Skeletal muscle cell (primary cell): ENCODE measurements around the gene CDIPT.
"Not testable (repeated sequence)": the region's sequence is repeated elsewhere in the genome, so short reads cannot be mapped to it uniquely, and the experiment has no call there.

Experiments
- DNase-seq: peaks from one replicate; pipeline ENCODE4 v3.0.0-alpha.2; 2010; ENCODE audit warnings: low read depth
- H3K4me3 ChIP-seq: 2 replicates; pipeline ENCODE4 v1.5.1; 2011; ENCODE audit warnings: low read depth, mild to moderate bottlenecking, control low read depth, low read length, moderate library complexity

CDIPT gene, protein sequence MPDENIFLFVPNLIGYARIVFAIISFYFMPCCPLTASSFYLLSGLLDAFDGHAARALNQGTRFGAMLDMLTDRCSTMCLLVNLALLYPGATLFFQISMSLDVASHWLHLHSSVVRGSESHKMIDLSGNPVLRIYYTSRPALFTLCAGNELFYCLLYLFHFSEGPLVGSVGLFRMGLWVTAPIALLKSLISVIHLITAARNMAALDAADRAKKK

DNA sequence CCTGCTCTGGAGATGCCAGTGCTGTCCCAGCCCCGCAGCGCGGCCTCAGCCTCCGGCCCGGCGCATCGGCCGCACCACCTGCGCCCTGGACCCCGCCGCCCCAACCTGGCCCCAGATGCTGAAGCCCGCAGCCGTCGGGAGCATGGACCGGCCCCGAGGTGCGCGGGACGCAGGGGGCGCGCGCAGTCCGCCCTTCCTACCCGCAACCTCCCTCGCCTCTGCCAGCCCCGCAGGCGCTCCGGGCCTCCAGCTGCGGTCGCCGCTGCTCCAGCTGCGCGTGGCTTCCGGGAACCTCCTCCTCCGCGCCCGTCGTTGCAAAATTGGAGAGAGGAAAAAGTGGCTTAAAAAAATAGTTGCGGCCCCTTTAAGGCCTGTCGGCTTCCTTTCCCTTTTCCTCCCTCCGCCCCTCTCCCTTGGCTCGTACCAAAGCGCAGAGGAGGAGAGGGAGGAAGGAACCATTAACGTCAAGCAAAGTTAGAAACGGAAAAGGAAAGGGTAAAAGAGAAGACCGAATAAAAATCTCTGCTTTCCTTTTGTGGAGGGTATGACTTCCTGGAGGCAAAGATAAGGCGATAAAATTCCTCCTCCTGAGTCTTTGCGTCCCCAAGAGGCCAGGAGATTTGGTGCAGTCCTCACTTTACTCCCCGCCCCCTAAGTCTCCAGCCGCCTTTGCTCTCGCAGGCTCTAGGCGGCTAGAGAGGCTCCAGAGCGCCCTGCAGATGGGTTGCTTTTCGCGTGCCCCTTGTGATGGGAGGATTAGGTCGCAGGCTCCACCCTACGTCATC lies at the start of gene CDIPT:
TSS of gene CDIPT (minus strand) at position 343 of the 785 bp plus-strand sequence. CDS start 369 bp downstream, outside the sequence.
- peak; percentile 90 for DNase-seq
- peak within 1 kb of the TSS; percentile 84 for H3K4me3 ChIP-seq

DNA sequence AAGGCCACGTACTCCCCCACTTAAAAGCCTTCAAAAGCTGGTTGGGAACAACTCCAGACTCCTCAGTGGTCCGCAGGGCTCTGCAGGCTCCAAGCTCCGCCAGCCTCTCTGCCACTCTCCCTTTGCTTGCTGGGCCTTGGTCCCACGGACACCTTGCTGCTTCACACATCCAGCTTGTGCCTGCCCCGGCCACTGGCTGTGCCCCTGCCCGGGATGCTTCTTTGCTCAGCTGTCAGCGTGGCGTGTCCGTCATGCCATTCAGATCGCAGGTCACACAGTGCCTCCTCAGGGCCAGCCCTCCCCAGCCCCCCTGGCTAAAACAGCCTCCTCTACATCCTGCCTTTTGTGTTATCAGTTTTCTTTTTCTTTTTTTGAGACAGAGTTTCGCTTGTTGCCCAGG lies 49.1 kb upstream of the CDIPT start:
- no peak for DNase-seq
- H3K4me3 ChIP-seq, result no peak overlapping the region

DNA sequence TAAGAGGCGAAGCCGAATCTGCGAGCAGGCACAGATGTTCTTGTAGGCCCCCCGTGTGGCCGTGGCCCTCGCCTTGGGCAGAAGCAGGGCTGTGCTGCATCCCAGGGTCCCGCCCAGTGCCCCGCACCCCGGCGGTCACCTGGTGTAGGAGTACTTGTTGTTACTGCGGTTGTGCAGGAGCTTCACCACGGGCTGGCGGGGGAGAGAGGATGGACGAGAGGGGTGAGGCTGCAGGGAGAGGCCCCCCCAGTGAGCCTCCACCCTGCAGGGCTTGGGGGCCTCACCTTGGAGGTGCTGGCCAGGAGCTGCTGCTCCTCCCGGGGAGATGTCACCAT lies 48.6 kb upstream of the CDIPT start:
- no peak for DNase-seq
- H3K4me3 ChIP-seq, result no peak overlapping the region

DNA sequence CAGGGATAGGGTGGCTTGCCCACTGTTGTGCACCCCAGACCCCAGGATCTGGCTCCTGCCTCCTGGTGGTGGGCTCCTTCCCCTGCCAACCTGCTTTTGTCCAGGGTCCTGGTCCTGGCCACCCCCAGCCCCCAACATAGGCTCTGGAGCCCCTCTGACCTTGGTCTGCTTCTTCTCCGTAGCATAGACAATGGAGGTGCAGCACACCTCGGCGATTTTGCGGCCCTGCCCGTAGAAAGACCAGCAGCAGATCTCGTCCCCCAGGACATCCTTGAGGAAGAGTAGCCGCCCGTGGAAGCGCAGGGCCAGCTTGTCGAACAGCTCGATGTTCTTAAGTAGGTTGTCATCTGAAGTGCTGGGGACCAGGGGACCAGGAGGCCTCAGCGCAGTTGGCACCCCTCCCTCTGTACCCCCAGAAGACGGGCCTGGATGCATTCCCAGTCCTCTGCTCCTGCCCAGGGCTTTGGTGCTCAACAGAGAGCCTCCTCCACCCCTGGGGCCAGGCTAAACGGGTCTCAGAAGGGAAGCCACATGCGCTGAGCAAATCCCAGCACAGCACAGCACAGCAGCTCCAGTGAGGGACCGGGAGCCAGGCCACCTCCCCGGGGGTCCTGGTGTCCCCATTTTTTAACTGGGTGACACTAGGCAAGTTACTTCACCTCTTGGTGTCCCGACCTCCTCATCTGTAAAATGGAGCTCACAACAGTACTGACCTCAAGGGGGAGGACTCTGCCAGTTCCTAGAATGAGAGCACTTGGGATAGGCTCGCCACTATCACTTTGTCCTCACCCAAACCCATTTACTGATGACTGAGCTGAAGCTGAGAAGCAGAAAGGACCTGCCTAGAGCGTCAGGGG lies 48.0 kb upstream of the CDIPT start:
- no peak overlapping the region for H3K4me3 ChIP-seq
- DNase-seq, result no peak

DNA sequence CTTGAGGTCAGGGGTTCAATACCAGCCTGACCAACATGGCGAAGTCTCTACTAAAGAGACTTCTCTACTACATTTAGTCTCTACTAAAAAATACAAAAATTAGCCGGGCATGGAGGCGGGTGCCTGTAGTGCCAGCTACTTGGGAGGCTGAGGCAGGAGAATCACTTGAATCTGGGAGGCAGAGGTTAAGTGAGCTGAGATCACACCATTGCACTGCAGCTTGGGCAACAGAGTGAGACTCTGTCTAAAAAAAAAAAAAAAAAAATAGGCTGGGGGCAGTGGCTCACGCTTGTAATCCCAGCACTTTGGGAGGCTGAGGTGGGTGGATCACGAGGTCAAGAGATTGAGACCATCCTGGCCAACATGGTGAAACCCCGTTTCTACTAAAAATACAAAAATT lies 46.8 kb upstream of the CDIPT start:
- not testable (repeated sequence) for H3K4me3 ChIP-seq, DNase-seq

DNA sequence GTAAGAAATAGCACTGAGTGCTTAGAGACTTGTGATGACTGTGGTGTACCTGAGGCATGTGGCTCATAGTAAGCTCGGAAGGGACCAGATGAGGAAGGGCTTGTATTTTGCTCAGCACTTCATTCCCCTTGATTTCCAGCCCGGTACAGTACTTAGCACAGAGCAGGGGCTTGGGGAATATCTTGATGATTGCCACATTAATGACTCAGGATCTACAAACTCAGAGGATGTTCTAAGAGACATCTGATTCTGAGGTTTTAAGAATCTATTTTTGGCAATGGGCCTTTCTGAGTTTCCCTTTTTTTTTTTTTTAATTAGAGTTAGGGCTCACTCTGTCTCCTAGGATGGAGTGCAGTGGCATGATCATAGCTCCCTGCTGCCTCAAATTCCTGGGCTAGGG lies 46.4 kb upstream of the CDIPT start:
- DNase-seq, result peak; percentile 45
- no peak overlapping the region for H3K4me3 ChIP-seq

DNA sequence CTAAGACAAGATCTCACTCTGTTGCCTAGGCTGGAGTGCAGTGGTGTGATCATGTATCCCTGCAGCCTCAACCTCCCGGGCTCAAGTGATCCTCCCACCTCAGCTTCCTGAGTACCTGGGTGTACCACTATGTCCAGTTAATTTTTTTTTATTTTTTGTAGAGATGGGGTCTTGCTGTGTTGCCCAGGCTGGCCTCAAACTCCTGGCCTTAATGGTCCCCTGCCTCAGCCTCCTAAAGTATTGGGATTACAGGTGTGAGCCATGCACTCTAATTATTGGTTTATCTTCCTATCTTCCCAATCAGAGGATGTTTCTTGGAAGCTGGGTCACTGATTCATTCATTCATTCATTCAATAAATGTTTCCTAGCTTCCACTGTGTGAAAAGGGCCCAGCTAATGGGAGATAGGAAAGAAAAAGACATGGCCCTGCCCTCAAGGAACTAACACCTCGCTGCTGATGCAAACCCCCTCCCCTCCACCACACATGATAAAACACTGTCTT lies 45.7 kb upstream of the CDIPT start:
- no peak overlapping the region for H3K4me3 ChIP-seq
- DNase-seq, result no peak

DNA sequence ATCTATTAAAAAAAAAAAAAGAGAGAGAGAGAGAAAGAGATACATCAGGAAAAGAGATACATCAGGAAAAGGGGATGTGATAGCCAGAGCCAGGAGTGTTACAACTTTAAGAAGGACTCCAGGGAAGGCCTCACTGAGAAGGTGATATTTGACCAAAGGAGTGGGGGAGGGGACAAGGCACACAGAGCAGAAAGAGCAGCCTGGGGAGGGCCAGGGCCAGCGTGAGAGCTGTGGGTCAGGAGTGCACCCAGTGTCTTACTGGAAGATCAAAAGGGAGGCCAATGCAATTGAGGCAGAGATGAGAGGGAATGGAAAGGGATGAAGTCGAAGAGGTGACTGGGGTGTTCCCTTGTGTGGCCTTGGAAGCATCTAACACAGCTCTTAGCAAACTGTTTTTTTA lies 44.9 kb upstream of the CDIPT start:
- no peak overlapping the region for H3K4me3 ChIP-seq
- no peak for DNase-seq

DNA sequence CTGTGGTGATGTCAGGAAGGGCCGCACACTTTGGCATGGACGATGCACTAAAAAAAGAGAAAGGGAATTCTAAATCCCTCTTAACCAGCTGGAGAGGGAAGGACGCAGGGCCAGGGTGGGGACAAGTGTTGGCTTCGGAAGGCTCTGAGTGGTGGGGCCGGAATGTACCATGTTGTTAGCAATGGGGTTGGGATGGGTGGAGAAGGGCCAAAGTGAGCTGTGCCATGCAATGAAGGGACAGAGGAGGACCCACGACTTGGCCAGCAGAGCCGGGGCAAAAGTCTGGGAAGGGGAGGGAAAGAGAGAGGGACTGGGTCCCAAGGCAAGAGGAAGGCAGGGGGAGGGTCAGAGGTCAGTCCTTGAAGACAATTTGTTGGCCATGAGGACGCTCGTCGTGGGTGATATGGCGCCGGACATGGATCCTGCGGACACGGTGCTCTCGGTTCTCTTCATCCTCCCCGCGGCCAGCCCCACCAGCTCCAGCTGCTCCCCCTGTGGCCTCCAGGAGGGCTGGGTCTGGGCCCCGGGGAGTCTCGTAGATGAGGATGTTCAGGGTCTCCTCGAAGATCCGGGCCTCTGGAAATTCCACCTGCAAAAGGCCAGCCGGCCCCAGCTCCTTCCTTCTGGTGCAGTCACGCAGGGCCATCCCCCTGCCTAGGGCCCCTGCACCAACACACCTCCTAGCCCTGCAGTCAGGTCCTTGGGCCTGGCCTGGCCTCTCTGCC lies 43.7 kb upstream of the CDIPT start:
- no peak for DNase-seq
- H3K4me3 ChIP-seq, result no peak overlapping the region

DNA sequence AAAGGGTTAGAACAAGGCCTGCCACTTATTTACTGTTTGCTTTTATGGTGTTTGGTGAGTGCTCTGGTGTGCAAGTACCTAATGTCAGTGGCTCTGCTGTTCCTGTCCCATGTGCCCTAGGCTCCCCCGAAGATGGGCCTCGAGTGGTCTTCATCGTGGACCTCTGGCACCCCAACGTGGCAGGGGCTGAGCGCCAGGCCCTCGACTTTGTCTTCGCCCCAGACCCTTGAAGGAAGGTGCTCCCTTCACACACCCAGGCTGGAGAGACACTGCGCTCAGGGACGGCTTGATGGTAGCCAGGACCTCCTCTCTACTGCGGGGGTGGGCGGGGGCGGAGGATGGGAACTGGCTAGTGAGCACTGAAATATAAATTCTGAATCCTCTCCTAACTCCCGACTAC lies 42.6 kb upstream of the CDIPT start:
- no peak overlapping the region for H3K4me3 ChIP-seq

DNA sequence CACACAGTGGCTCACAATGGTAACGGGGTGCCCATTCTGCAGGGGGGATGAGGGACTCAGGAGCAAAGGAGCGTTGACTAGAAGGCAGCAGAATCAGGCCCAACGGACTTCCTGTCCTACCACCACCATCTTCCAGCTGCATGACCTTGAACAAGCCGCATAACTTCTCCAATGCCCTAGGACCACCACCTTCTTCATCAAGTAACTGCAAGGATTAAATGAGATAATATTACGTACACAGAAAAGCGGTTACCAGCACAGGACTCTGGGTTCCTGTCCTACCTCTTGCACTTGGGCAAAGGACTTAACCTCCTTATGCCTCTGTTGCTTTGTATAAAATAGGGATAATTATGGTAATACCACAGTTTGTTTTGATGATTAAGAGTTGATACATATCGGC lies 41.9 kb upstream of the CDIPT start:
- DNase-seq, result no peak
- H3K4me3 ChIP-seq, result no peak overlapping the region

More for the DNA sequence above, 42.6 kb upstream of the CDIPT start:
- DNase-seq, result no peak

DNA sequence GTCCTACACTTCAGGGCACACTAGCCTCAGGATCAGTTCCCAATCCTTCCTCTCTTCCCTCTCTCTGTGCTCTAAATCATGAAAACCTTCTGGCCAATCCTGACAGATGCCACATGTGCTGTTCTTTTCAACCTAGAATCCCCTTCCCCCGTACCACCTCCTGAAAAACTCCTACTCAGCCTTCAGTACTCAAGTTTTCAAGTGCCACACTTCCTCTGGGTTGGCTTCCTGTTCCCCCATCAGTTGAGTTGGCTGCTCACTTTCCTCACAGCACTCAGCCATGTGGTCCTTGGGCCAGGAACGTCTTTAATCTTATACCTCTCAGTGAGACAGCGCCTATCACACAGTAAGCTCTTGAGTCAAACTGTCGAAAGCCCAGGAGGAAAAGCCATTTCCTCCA lies 40.6 kb upstream of the CDIPT start:
- H3K4me3 ChIP-seq, result no peak overlapping the region
- no peak for DNase-seq

DNA sequence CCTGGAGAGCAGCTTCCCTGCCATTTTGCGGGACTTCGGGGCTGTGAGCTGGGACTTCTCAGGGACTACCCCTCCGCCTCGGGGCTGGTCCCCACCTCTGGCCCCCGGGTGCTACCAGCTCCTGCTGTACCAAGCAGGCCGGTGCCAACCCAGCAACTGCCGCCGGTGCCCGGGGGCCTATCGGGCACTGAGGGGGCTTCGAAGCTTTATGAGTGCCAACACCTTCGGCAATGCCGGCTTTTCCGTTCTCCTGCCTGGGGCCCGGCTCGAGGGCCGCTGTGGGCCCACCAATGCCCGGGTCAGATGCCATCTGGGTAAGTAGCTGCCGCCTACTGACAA lies 38.5 kb upstream of the CDIPT start:
- no peak for DNase-seq
- H3K4me3 ChIP-seq, result peak overlapping the region; percentile 63

DNA sequence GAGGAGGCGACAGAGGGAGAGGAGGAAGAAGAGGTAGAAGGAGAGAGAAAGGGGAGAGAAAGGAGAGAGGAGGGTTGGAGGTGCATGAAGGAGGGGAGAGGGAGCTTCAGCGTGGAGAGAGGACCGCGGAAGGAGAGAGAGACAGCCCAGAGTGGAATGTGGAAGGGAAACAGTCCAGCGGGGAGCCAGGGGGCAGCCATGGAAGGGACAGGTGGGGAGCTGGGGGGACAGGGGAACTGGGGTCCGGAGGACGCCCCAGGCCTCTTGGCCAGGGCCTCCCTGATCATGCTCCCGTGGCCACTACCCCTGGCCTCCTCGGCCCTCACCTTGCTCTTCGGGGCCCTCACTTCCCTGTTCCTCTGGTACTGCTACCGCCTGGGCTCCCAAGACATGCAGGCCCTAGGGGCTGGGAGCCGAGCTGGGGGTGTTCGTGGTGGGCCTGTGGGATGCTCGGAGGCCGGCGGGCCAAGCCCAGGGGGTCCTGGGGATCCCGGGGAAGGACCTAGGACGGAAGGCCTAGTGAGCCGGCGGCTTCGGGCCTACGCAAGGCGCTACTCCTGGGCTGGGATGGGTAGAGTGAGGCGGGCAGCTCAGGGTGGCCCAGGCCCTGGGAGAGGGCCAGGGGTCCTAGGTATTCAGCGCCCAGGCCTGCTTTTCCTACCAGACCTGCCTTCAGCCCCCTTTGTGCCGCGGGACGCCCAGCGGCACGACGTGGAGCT lies 38.0 kb upstream of the CDIPT start:
- peak overlapping the region; percentile 63 for H3K4me3 ChIP-seq
- DNase-seq, result no peak

DNA sequence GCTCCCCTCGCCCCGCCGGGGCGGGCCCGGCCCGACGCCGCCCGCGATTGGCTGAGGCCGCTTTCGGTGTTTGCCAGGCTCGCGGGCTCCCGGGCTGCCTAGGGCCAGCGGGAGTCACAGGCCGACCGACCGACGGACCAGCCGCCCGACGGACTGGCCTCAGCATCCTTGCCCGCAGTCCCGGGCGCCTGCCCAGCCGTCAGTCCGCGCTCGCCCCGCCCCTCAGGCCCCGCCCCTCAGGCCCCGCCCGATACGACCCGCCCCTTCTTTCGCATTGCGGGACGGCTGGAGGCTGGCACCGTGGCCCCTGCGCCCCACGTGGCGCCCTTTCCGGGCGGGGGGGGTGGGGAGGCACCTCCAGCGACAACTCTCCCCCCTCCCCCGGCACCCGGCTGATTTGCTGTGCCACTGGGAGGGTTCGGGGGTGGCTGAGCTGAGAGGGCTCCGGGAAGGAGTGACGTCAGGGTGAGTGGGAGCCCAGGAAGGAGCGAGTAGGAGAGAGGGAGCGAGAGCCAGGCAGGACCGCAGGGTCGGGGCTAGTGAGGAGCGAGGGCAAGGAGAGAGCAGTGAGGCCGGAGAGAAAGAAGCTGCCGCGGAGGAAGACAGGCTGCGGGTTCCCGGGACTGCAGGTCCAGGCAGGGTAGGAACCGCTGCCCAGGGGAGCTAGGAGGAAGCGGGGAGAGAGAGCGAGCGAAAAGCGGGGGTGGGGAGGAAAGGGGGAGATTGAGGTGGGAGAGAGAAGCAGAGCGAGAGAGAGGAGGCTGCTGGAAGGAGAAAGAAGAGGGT lies 37.3 kb upstream of the CDIPT start, which contains the start of gene ASPHD1:
TSS of gene ASPHD1 (plus strand) at position 387 of the 786 bp plus-strand sequence. CDS start 484 bp downstream, outside the sequence.
- H3K4me3 ChIP-seq, result peak within 1 kb of the TSS; percentile 63
- DNase-seq, result peak; percentile 62

DNA sequence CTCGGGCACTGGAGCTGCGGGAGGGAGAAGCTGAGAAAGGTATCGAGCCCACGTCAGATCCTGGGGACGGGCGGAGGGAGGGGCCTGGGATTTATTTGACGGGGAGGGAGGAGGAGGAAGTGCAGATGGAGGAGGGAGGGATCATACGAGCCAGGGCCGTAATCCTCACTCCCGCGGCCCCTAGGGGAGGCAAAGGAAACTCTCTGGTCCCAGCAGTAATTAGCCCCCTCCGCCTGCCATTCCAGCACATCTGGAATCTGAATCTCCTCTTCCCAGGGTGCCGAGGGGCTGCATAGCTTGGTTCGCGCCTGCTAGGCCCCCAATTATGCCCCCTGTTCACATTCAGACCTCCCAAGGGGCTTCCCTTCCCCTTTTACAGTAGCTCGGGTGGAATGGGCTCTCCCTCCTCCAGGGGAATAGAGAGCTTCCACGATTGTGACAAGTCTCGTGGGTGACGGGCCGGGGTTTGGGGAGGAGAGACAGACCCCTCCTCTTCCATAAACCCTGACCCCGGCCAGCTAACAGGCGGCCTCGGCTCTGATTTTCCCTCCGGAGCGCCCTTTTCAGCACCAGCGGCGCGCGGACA lies 36.6 kb upstream of the CDIPT start, which contains the start of gene SEZ6L2:
TSS of gene SEZ6L2 (minus strand) at position 35 of the 586 bp plus-strand sequence. CDS start 531 bp downstream, outside the sequence.
- peak within 1 kb of the TSS; percentile 63 for H3K4me3 ChIP-seq
- DNase-seq, result peak; percentile 75

DNA sequence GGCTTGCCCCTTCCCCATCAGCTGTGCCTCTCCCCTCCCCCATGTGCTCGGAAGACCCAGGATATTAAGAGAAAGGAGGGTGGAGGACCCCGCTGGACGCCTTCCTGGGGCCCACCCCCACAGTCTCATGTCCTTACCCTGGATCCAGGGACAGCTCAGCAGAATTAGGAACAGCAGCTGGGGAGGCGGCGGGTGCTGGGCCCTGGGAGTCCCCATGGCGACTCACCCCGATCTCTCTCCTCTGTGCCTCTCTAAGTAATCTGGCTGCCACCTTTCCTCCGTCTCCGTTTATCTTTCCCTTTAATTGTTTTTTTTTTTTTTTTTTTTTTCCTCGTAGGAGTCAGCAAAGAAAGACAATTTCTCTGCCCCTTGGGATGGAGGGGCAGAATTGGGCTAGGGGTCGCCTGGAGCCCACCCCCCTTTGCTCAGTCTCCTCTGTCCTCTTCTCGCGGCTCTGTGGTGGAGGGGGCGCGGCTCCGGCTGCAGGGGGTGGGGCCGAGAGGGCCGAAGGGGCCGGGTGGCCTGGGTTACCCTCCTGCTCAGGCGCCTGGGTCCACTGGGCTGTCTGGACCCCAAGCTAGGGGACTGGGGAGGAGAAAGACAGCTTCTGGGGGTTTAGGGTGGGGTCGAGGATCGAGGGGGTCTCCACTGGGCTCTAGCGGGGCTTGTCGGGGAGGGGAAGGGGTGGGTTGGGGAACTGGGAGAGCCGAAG lies 35.9 kb upstream of the CDIPT start:
- H3K4me3 ChIP-seq, result peak overlapping the region; percentile 63

More for the DNA sequence above, 35.9 kb upstream of the CDIPT start:
- no peak for DNase-seq
